Upper lobe of left lung (tissue), 6 donors: ENCODE measurements around the gene ZNF316. TPM values are rescaled to one million over a fixed set of nuclear protein-coding genes. Genes with fewer than 3 reads are reported as not detected.

ENCODE experiments used
- ATAC-seq, 2 donors: fragments of 200-7000 bp; cut with Tn5 transposase; one replicate each; pipeline ENCODE4 v1.9.1; 2022; ENCODE audit warnings: mild to moderate bottlenecking in 2 of 2, moderate library complexity in 2 of 2; ENCODE audit not compliant: low FRiP score in 2 of 2
- DNase-seq, 2 donors: peaks; one replicate each; pipeline ENCODE4 v3.0.0-alpha.2; 2019 to 2020
- H3K27ac ChIP-seq, 4 donors: fragments of 200-600 bp; sonication (generic); one replicate each; pipeline ENCODE4 v1.5.1; 2016 to 2019
- H3K27me3 ChIP-seq, 4 donors: fragments of 200-600 bp; sonication (generic); one replicate each; pipeline ENCODE4 v1.5.1; 2017 to 2019
- H3K36me3 ChIP-seq, 4 donors: fragments of 200-600 bp; sonication (generic); one replicate each; pipeline ENCODE4 v1.5.1; 2016 to 2019
- H3K4me1 ChIP-seq, 4 donors: fragments of 200-600 bp; sonication (generic); one replicate each; pipeline ENCODE4 v1.5.1; 2018 to 2019
- H3K4me3 ChIP-seq, 4 donors: fragments of 200-600 bp; sonication (generic); one replicate each; pipeline ENCODE4 v1.5.1; 2017 to 2019; ENCODE audit warnings: mild to moderate bottlenecking in 2 of 4, moderate library complexity in 1 of 4
- H3K9me3 ChIP-seq, 4 donors: fragments of 200-600 bp; sonication (generic); one replicate each; pipeline ENCODE4 v1.5.1; 2018 to 2019
- CTCF ChIP-seq, 6 experiments: fragments of 450-650 bp in 4 of 6; fragments of 200-600 bp in 2 of 6; sonication (generic) in 2 of 6; IDR thresholded peaks; one replicate each; pipeline ENCODE4 v1.5.1; 2016 to 2019; ENCODE audit warnings: antibody characterized with exemption in 6 of 6
- EP300 ChIP-seq, 4 donors: sonication (generic); formaldehyde crosslinking; IDR thresholded peaks; one replicate each; pipeline ENCODE4 v1.5.1; 2017; ENCODE audit warnings: antibody characterized with exemption in 4 of 4, control low read depth in 2 of 4
- POLR2A ChIP-seq, 4 donors: fragments of 450-650 bp; IDR thresholded peaks; one replicate each; pipeline ENCODE4 v1.5.1; 2016 to 2017; ENCODE audit warnings: antibody characterized with exemption in 4 of 4, mild to moderate bottlenecking in 2 of 4
- POLR2AphosphoS5 ChIP-seq, 2 donors: sonication (generic); formaldehyde crosslinking; IDR thresholded peaks; one replicate each; pipeline ENCODE4 v1.5.1; 2017; ENCODE audit warnings: antibody characterized with exemption in 2 of 2
- WGBS, 2 donors: methylation state at CpG; one replicate each; pipeline ENCODE4 v1.1.5; 2017 to 2018; 5-methylcytosine and 5-hydroxymethylcytosine counted together
- total RNA-seq, 6 donors: library from RNA; depleted of rRNA in 4 of 6; stranded (reverse); fragments of >200 nt in 4 of 6; gene quantifications; one replicate each; pipeline versions ENCODE4 v1.1.0 to v1.2.1, GENCODE V29; 2016 to 2021
- donor health status: DM: no; HTN: no; CAD: no; lungs with moderate emphysema.
- donor health status: DM: no; HTN: yes; CAD: no; lungs with severe emphysema.

Gene ZNF316
- total RNA-seq, 6 donors from 2014 or later: 31.6 to 132 (median 43.1) TPM

DNA sequence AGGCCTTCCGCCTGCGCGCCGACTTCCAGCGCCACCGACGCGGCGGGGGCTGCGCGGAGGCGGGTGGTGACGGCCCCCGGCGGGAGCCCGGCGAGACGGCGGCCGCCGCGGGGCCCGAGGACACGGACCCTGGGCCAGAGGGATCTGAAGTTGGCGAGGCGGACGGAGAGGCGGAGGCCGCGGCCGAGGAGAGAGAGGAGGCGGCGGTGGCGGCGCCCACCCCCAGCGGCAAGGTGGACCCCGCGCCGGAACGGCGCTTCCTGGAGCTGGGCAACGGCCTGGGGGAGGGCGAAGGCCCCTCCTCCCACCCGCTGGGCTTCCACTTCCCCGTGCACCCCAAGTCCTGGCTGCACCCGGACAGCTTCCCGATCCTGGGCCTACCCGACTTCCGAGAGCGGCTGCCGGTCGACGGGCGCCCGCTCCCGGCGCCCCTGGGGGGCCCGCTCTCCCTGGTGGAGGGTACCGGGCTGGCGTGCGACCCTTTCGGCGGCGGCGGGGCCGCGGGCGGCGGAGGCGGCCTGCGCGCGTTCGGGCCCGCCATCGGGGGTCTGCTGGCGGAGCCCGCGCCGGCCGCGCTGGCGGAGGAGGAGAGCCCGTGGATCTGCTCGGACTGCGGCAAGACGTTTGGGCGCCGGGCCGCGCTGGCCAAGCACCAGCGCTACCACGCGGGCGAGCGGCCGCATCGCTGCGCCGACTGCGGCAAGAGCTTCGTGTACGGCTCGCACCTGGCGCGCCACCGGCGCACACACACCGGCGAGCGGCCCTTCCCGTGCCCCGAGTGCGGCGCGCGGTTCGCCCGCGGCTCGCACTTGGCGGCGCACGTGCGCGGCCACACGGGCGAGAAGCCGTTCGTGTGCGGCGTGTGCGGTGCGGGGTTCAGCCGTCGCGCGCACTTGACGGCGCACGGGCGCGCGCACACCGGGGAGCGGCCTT lies 16.2 kb downstream of the ZNF316 start:
- ATAC-seq (no peak), DNase-seq (peak in 1 of 2 donors; percentile 78)
- 97% methylated on average over 114 to 124 of the region's 146 CpGs for WGBS, 2 donors
- Histone ChIP-seq H3K4me1 (no peaks in the 10 kb centered on the region), H3K36me3 (peaks cover 13 to 70% (median 56%) of the 10 kb centered on the region in 4 donors), H3K9me3 (peaks cover 0 to 15% (median 0%) of the 10 kb centered on the region in 4 donors), H3K27me3 (no peaks in the 10 kb centered on the region), H3K27ac (no peak overlapping the region), H3K4me3 (no peak overlapping the region)
- no peak for TF ChIP-seq POLR2A (IDR thresholded peaks at IDR 0.05)
- TF ChIP-seq EP300 (IDR thresholded peaks at IDR 0.05): no peak
- no peak for TF ChIP-seq POLR2AphosphoS5 (IDR thresholded peaks at IDR 0.05)
- TF ChIP-seq CTCF (IDR thresholded peaks at IDR 0.05): no peak

DNA sequence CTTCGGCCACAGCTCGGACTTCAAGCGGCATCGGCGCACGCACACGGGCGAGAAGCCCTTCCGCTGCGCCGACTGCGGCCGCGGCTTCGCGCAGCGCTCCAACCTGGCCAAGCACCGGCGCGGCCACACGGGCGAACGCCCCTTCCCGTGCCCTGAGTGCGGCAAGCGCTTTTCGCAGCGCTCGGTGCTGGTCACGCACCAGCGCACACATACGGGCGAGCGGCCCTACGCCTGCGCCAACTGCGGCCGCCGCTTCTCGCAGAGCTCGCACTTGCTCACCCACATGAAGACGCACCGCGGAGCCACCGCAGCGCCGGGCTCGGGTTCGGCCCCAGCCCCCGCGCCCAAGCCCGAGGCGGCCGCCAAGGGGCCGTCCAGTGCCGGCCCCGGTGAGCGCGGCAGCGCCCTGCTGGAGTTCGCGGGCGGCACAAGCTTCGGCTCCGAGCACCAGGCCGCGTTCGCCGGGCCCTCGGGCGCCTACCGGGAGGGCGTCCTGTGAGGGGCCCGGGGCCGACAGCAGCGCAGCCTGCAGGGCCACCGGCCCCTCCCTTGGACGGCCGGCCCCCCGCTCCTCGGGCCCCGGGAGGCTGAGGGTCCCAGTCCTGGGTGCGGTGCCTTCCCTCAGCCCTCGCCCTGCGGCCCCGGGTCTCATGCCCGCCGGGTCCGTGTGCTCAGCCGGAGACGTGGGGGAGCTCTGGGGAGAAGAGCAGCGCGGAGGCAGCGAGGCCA lies 17.2 kb downstream of the ZNF316 start:
- Histone ChIP-seq H3K4me3 (no peak overlapping the region), H3K27me3 (no peaks in the 10 kb centered on the region), H3K27ac (no peak overlapping the region), H3K4me1 (no peaks in the 10 kb centered on the region), H3K9me3 (peaks cover 0 to 15% (median 0%) of the 10 kb centered on the region in 4 donors), H3K36me3 (peaks cover 13 to 63% (median 51%) of the 10 kb centered on the region in 4 donors)
- DNase-seq (peak in 1 of 2 donors; percentile 74), ATAC-seq (no peak)
- TF ChIP-seq CTCF (IDR thresholded peaks at IDR 0.05) (no peak), POLR2AphosphoS5 (IDR thresholded peaks at IDR 0.05) (no peak)
- WGBS, 2 donors: 96 to 97% methylated on average over 47 to 88 of the region's 94 CpGs

- DNase-seq: peak in 1 of 2 donors; percentile 70
- H3K36me3 ChIP-seq: peaks cover 13 to 57% (median 44%) of the 10 kb centered on the region in 4 donors
- 93 to 97% methylated on average over 44 to 47 of the region's 48 CpGs for WGBS, 2 donors
Observed at GRCh38 chr7:6654842-6655610, 17.9 kb downstream of the ZNF316 start.

More at GRCh38 chr7:6654842-6655610, 17.9 kb downstream of the ZNF316 start:
- no peak overlapping the region for H3K27ac ChIP-seq
- H3K4me1 ChIP-seq: no peaks in the 10 kb centered on the region
- no peaks in the 10 kb centered on the region for H3K27me3 ChIP-seq
- TF ChIP-seq EP300 (IDR thresholded peaks at IDR 0.05): no peak
- TF ChIP-seq POLR2A (IDR thresholded peaks at IDR 0.05): no peak
- no peak for TF ChIP-seq CTCF (IDR thresholded peaks at IDR 0.05)
- no peak for TF ChIP-seq POLR2AphosphoS5 (IDR thresholded peaks at IDR 0.05)
- ATAC-seq: no peak
- peaks cover 0 to 15% (median 0%) of the 10 kb centered on the region in 4 donors for H3K9me3 ChIP-seq
- H3K4me3 ChIP-seq: no peak overlapping the region
